PC-9 (cell line): ENCODE data around the gene CCR5. TPM values are rescaled to one million over a fixed set of nuclear protein-coding genes. Genes with fewer than 3 reads are reported as not detected.
A peak's percentile ranks its signal among the peaks of the same experiment; 100 is the strongest.

Experiments
- BruUV-seq: library from RNA; stranded (reverse); fragments of 400-500 nt; replicated peaks from 2 replicates; lab custom pipeline; 2021; lab: Mats Ljungman, UMichigan
- CTCF ChIA-PET: fragments of 300-600 bp; sonication (Branson Sonifier 250); formaldehyde crosslinking; loops from one replicate; lab custom pipeline; 2022; ENCODE audit warnings: antibody characterized with exemption; lab: Charles Lee
- POLR2A ChIA-PET: fragments of 300-600 bp; sonication (Branson Sonifier 250); formaldehyde crosslinking; loops from one replicate; lab custom pipeline; 2022; ENCODE audit warnings: antibody characterized with exemption; ENCODE audit not compliant: unreplicated experiment; lab: Charles Lee
- DNase-seq, 2 experiments: peaks; one replicate each; pipeline versions ENCODE4 v3.0.0 to v3.0.0-alpha.2; 2015 to 2022; ENCODE audit warnings: mixed read lengths in 1 of 2
- H2AFZ ChIP-seq: fragments of 200-600 bp; sonication (generic); 2 replicates; pipeline ENCODE4 v1.8.1; 2017; ENCODE audit warnings: antibody characterized with exemption
- H3F3A ChIP-seq: fragments of 200-600 bp; sonication (generic); 2 replicates; pipeline ENCODE4 v1.8.1; 2017; ENCODE audit warnings: antibody characterized with exemption, mild to moderate bottlenecking, low read depth; ENCODE audit not compliant: insufficient read depth
- H3K27ac ChIP-seq: fragments of 200-600 bp; sonication (generic); 2 replicates; pipeline ENCODE4 v1.6.1; 2016; ENCODE audit warnings: mixed run types
- H3K27me3 ChIP-seq: fragments of 200-600 bp; sonication (generic); 2 replicates; pipeline ENCODE4 v1.6.1; 2016; ENCODE audit warnings: low read depth, mixed run types; ENCODE audit not compliant: insufficient read depth
- H3K36me3 ChIP-seq: fragments of 200-600 bp; sonication (generic); 2 replicates; pipeline ENCODE4 v1.6.1; 2016; ENCODE audit warnings: low read depth, mixed run types
- H3K4me1 ChIP-seq: fragments of 200-600 bp; sonication (generic); replicated peaks from 2 replicates; pipeline ENCODE4 v1.6.1; 2016; ENCODE audit warnings: mixed run types; ENCODE audit not compliant: insufficient read depth
- H3K4me2 ChIP-seq: fragments of 200-600 bp; sonication (generic); 2 replicates; pipeline ENCODE4 v1.6.1; 2017; ENCODE audit warnings: mixed run types
- H3K4me3 ChIP-seq: fragments of 200-600 bp; sonication (generic); 2 replicates; pipeline ENCODE4 v1.6.1; 2016; ENCODE audit warnings: mixed run types
- H3K79me2 ChIP-seq: fragments of 200-600 bp; sonication (generic); 2 replicates; pipeline ENCODE4 v1.6.1; 2017; ENCODE audit warnings: low read depth, mixed run types
- H3K9me2 ChIP-seq: fragments of 200-600 bp; sonication (generic); 2 replicates; pipeline ENCODE4 v1.8.1; 2017; ENCODE audit warnings: mild to moderate bottlenecking; ENCODE audit not compliant: insufficient read depth
- H3K9me3 ChIP-seq: fragments of 200-600 bp; sonication (generic); 2 replicates; pipeline ENCODE4 v1.8.1; 2016; ENCODE audit warnings: low read depth; ENCODE audit not compliant: insufficient read depth
- H4K20me1 ChIP-seq: fragments of 200-600 bp; sonication (generic); 2 replicates; pipeline ENCODE4 v1.8.1; 2017; ENCODE audit not compliant: insufficient read depth
- EZH2 ChIP-seq: fragments of 200-600 bp; sonication (generic); IDR thresholded peaks from 2 replicates; pipeline ENCODE4 v1.8.0; 2017; ENCODE audit warnings: antibody characterized with exemption, low read depth
- intact Hi-C: fragments of 100-400 bp; cut with micrococcal nuclease; formaldehyde crosslinking; loops from one replicate; pipeline ENCODE4 v1.10.0; 2022; ENCODE audit not compliant: unreplicated experiment
- total RNA-seq: library from RNA; stranded (reverse); gene quantifications from 2 replicates; pipeline ENCODE4 v1.2.3, GENCODE V29; 2021
- TF ChIP-seq, protein P1 (sequence below): fragments of 200-600 bp; sonication (generic); conservative IDR thresholded peaks from 2 replicates; pipeline ENCODE4 v1.6.1; 2017; ENCODE audit warnings: mixed run types, antibody characterized with exemption, mild to moderate bottlenecking, moderate library complexity

Gene CCR5
- total RNA-seq, 1 experiment from 2014 or later: not detected

DNA sequence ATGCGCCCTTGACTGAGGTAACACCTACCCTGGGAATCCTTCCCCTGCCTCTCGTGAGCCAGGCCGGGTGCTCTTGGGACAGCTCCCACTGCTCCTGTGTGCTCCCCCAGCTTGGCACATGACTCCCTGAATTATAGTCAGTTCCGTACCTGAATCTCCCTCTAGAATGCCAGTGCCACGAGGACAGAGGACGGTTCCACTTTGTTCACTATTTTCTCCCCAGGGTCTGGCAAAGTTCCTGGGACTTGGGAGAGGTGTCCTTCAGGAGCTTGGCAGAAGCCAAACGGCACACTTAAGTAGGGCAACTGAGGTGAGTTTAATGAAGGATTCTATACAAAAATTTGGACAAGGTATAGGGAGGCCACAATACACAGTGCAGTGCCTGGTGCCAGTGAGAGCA, 26.4 kb downstream of the CCR5 start:
- no TSS peak for BruUV-seq
- ChIA-PET CTCF (no interaction called here), POLR2A (no interaction called here)
- Histone ChIP-seq H3K4me3 (no peak overlapping the region), H3K27me3 (no peaks in the 10 kb centered on the region), H3K27ac (peak overlapping the region; percentile 95; the same call in 1 of the 2 replicates), H2AFZ (no peak overlapping the region), H3K4me1 (peaks cover 61% of the 10 kb centered on the region), H3K9me3 (no peaks in the 10 kb centered on the region), H4K20me1 (no peaks in the 10 kb centered on the region), H3K79me2 (peaks cover 31% of the 10 kb centered on the region), H3K36me3 (no peaks in the 10 kb centered on the region), H3F3A (peaks cover 43% of the 10 kb centered on the region), H3K4me2 (no peak overlapping the region), H3K9me2 (no peaks in the 10 kb centered on the region)
- DNase-seq: no peak
- intact Hi-C loops: no loop called here
- TF ChIP-seq, protein P1, sequence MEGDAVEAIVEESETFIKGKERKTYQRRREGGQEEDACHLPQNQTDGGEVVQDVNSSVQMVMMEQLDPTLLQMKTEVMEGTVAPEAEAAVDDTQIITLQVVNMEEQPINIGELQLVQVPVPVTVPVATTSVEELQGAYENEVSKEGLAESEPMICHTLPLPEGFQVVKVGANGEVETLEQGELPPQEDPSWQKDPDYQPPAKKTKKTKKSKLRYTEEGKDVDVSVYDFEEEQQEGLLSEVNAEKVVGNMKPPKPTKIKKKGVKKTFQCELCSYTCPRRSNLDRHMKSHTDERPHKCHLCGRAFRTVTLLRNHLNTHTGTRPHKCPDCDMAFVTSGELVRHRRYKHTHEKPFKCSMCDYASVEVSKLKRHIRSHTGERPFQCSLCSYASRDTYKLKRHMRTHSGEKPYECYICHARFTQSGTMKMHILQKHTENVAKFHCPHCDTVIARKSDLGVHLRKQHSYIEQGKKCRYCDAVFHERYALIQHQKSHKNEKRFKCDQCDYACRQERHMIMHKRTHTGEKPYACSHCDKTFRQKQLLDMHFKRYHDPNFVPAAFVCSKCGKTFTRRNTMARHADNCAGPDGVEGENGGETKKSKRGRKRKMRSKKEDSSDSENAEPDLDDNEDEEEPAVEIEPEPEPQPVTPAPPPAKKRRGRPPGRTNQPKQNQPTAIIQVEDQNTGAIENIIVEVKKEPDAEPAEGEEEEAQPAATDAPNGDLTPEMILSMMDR: no peak
- TF ChIP-seq EZH2: no peak

DNA sequence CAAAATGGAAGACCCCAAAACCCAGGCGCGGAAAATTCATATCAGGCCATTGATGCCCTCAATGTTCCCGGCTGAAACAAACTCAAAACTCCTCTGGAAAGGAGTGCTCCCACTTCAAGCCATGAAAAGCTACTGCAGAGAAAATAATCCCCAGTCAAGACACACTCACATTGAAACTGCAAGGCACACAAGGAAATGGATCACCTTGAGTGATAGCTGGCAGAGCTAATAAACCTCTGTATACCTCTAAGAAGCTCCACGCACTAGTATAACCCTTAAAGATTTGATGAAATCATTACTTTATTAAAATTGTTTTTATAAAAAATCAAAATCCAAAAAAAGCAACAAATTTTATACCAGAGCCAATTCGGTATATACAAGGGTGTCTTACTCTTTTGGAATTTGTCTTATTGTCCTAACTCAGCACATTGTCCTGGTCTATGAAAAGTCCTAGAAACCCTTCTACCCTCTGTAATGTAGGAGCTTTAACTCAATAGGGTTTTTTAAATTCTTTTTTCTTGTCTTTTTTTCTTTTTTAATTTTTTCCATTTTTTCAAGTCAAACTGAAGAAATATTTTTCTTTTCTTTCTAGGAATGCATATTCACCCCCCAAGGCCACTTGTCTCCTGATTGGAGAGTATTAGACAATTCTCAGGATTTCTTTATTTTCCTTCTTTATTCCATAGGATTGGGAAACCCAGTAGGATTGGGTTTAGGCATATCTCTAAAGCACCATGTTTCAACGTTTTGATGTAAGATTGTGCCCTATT, 27.6 kb downstream of the CCR5 start:
- H3K4me2 ChIP-seq: no peak overlapping the region
- H3K4me1 ChIP-seq: peaks cover 48% of the 10 kb centered on the region
- intact Hi-C loops: no loop called here
- H3K4me3 ChIP-seq: no peak overlapping the region
- CTCF ChIA-PET: no interaction called here
- 0 out of 2 replicates have a peak, but pooled peaks cover 3% of the 10 kb centered on the region for H3K9me3 ChIP-seq
- no peaks in the 10 kb centered on the region for H3K9me2 ChIP-seq
- no TSS peak for BruUV-seq
- H3K79me2 ChIP-seq: peaks cover 33% of the 10 kb centered on the region
- DNase-seq: no peak
- no peak overlapping the region for H2AFZ ChIP-seq
- peaks cover 30% of the 10 kb centered on the region for H3F3A ChIP-seq
- H4K20me1 ChIP-seq: no peaks in the 10 kb centered on the region
- H3K27me3 ChIP-seq: no peaks in the 10 kb centered on the region
- no peaks in the 10 kb centered on the region; the same call in 1 of the 2 replicates for H3K36me3 ChIP-seq
- no peak overlapping the region for H3K27ac ChIP-seq
- TF ChIP-seq, protein P1: no peak
- TF ChIP-seq EZH2: no peak
- POLR2A ChIA-PET: no interaction called here

DNA sequence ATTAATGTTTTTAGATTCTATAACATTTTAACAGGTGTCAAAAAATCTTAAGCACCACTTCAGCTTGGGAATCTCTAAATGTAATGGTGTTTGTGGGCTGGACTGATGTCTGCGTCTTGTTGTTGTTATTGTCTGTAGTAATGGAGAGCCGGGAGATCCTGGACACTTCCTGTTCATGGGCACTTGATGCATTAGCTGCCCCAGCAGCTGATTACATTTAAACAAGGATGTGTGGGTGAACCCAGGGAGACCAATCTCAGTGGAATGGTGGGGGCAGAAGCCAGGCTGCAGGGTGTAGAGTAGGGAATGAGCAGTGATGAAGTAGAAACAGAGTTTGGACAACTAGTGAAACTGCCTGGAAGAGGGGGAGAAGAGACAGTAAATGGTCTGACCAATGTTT, 28.4 kb downstream of the CCR5 start:
- intact Hi-C loops: no loop called here
- Histone ChIP-seq H2AFZ (no peak overlapping the region), H3K27me3 (no peaks in the 10 kb centered on the region), H3K27ac (no peak overlapping the region), H3K4me2 (no peak overlapping the region), H3K9me2 (no peaks in the 10 kb centered on the region), H3F3A (peaks cover 23% of the 10 kb centered on the region; the same call in 1 of the 2 replicates), H3K4me1 (peaks cover 41% of the 10 kb centered on the region), H4K20me1 (no peaks in the 10 kb centered on the region), H3K4me3 (no peak overlapping the region), H3K36me3 (no peaks in the 10 kb centered on the region; the same call in 1 of the 2 replicates), H3K79me2 (peaks cover 39% of the 10 kb centered on the region), H3K9me3 (0 out of 2 replicates have a peak, but pooled peaks cover 3% of the 10 kb centered on the region)
- CTCF ChIA-PET: no interaction called here
- POLR2A ChIA-PET: no interaction called here
- no TSS peak for BruUV-seq
- DNase-seq: no peak
- TF ChIP-seq, protein P1: no peak
- no peak for TF ChIP-seq EZH2
